SJSA1 (cell line): ENCODE data around the gene NOG. TPM values are rescaled to one million over a fixed set of nuclear protein-coding genes. Genes with fewer than 3 reads are reported as not detected.

Source experiments
- DNase-seq, 2 experiments: peaks; one replicate each; pipeline ENCODE4 v3.0.0-alpha.2; 2015 to 2020; ENCODE audit warnings: low spot score in 2 of 2, low read depth in 1 of 2
- H3K27ac ChIP-seq: fragments of 250-450 bp; sonication (Bioruptor Pico); 2 replicates; pipeline ENCODE4 v1.5.1; 2020; ENCODE audit warnings: mild to moderate bottlenecking, moderate library complexity
- H3K27me3 ChIP-seq: fragments of 250-450 bp; sonication (Bioruptor Pico); replicated peaks from 2 replicates; pipeline ENCODE4 v1.5.1; 2020; ENCODE audit warnings: mild to moderate bottlenecking, moderate library complexity
- H3K36me3 ChIP-seq: fragments of 250-450 bp; sonication (Bioruptor Pico); 2 replicates; pipeline ENCODE4 v1.5.1; 2020; ENCODE audit warnings: mild to moderate bottlenecking
- H3K4me1 ChIP-seq: fragments of 250-450 bp; sonication (Bioruptor Pico); replicated peaks from 2 replicates; pipeline ENCODE4 v1.6.1; 2021; ENCODE audit warnings: mild to moderate bottlenecking
- H3K4me3 ChIP-seq: fragments of 250-450 bp; sonication (Bioruptor Pico); 2 replicates; pipeline ENCODE4 v1.5.1; 2020; ENCODE audit warnings: mild to moderate bottlenecking
- H3K9me3 ChIP-seq: fragments of 250-450 bp; sonication (Bioruptor Pico); replicated peaks from 2 replicates; pipeline ENCODE4 v1.5.1; 2020; ENCODE audit warnings: mild to moderate bottlenecking
- total RNA-seq: library from RNA; depleted of rRNA; stranded (reverse); fragments of >200 nt; shearing (Covaris generic); gene quantifications from 2 replicates; pipeline ENCODE4 v1.2.3, GENCODE V29; 2014; rRNA removed

NOG gene
- total RNA-seq, 1 experiment from 2014 or later, result 11.0 TPM

- no peak overlapping the region for H3K4me3 ChIP-seq
- peaks cover 12% of the 10 kb centered on the region for H3K4me1 ChIP-seq
- H3K36me3 ChIP-seq, result no peaks in the 10 kb centered on the region
- H3K27me3 ChIP-seq, result peaks cover 4% of the 10 kb centered on the region; the same call in 1 of the 2 replicates
- no peak for DNase-seq
- H3K27ac ChIP-seq, result no peak overlapping the region
- H3K9me3 ChIP-seq, result no peaks in the 10 kb centered on the region
Observed at GRCh38 chr17:56630202-56630601, 36.7 kb downstream of the NOG start.

GRCh38 chr17:56633681-56634080 lies 40.2 kb downstream of the NOG start:
- DNase-seq, result no peak
- H3K27ac ChIP-seq, result no peak overlapping the region
- H3K4me3 ChIP-seq, result no peak overlapping the region
- peaks cover 12% of the 10 kb centered on the region for H3K4me1 ChIP-seq
- peaks cover 16% of the 10 kb centered on the region for H3K27me3 ChIP-seq
- H3K9me3 ChIP-seq, result no peaks in the 10 kb centered on the region
- H3K36me3 ChIP-seq, result no peaks in the 10 kb centered on the region

DNA sequence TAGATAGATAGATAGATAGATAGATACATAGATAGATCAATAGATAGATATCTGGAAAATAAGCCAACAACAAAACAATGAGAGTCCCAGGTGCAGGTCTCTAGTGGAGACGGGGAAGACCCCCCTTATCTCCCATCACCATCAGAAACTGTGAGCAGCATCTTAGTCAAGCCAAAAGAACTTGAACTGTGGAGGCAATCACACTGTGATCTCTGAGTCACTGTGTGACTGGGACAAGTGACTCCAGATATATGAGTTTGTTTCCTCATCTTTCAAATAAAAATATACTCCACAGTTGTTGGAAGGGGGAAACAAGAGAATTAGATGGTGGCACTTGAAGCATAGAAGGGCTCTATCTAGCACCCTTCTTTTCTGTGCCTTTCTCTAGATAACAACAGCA lies 42.1 kb downstream of the NOG start:
- Histone ChIP-seq H3K9me3 (no peaks in the 10 kb centered on the region), H3K4me3 (no peak overlapping the region), H3K27me3 (peaks cover 16% of the 10 kb centered on the region), H3K27ac (no peak overlapping the region), H3K4me1 (no peaks in the 10 kb centered on the region), H3K36me3 (no peaks in the 10 kb centered on the region)
- DNase-seq, result no peak

DNA sequence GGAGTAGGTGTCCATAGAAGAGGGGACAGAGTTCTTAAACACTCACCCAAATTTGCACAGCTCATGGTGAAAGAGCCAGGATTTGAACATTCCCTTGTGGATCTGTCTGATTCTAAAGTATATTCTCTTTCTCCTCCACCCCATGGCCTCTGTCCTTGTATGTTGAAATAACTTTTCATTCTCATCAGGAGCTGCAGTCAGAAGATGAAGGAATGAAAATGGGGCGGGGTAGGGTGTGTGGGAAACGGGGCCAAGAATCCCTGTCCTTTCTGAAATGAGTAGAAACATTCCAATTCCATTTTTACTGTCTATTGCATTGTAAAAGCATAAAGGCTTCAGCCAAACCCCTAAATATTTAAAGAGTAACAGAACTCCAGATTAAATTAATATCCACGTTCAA lies 42.8 kb downstream of the NOG start:
- H3K36me3 ChIP-seq, result no peaks in the 10 kb centered on the region
- peaks cover 16% of the 10 kb centered on the region for H3K27me3 ChIP-seq
- no peak for DNase-seq
- H3K4me3 ChIP-seq, result no peak overlapping the region
- H3K9me3 ChIP-seq, result no peaks in the 10 kb centered on the region
- no peak overlapping the region for H3K27ac ChIP-seq
- no peaks in the 10 kb centered on the region for H3K4me1 ChIP-seq

- Histone ChIP-seq H3K27me3 (peaks cover 16% of the 10 kb centered on the region), H3K9me3 (no peaks in the 10 kb centered on the region), H3K4me3 (no peak overlapping the region), H3K27ac (no peak overlapping the region), H3K4me1 (no peaks in the 10 kb centered on the region), H3K36me3 (no peaks in the 10 kb centered on the region)
- DNase-seq, result no peak
Observed at GRCh38 chr17:56637254-56637653, 43.8 kb downstream of the NOG start.

GRCh38 chr17:56638591-56639051 lies 45.1 kb downstream of the NOG start:
- peaks cover 16% of the 10 kb centered on the region for H3K27me3 ChIP-seq
- no peaks in the 10 kb centered on the region for H3K36me3 ChIP-seq
- DNase-seq, result no peak
- no peaks in the 10 kb centered on the region for H3K9me3 ChIP-seq
- no peak overlapping the region for H3K4me3 ChIP-seq
- H3K4me1 ChIP-seq, result no peaks in the 10 kb centered on the region
- no peak overlapping the region for H3K27ac ChIP-seq

DNA sequence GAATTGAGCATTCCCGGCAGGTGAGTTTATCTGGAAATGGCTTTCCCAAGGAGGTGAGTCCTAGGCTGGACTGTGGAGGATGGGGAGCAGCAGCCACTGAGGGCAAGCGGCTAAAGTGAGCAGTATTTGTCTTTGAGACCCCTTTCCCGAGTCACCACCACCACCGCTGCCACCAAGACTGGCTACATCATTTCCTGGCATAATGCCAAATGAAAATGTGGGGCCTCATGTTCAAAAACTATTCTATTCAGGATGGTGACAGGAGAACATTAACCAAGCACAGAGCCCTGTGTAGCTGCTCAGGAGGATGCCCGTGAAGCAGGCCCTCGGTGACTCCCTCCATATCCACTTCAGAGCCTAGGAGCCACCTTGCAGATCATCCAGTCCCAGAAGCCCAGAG lies 46.0 kb downstream of the NOG start:
- Histone ChIP-seq H3K4me3 (no peak overlapping the region), H3K27me3 (peaks cover 16% of the 10 kb centered on the region), H3K4me1 (no peaks in the 10 kb centered on the region), H3K27ac (no peak overlapping the region), H3K36me3 (no peaks in the 10 kb centered on the region), H3K9me3 (no peaks in the 10 kb centered on the region)
- DNase-seq, result no peak

- H3K4me3 ChIP-seq, result no peak overlapping the region
- no peak overlapping the region for H3K27ac ChIP-seq
- no peak for DNase-seq
- H3K4me1 ChIP-seq, result no peaks in the 10 kb centered on the region
- H3K9me3 ChIP-seq, result no peaks in the 10 kb centered on the region
- peaks cover 16% of the 10 kb centered on the region for H3K27me3 ChIP-seq
- H3K36me3 ChIP-seq, result no peaks in the 10 kb centered on the region
Observed at GRCh38 chr17:56640116-56640515, 46.6 kb downstream of the NOG start.

- H3K4me1 ChIP-seq, result no peaks in the 10 kb centered on the region
- no peak for DNase-seq
- H3K9me3 ChIP-seq, result no peaks in the 10 kb centered on the region
- no peaks in the 10 kb centered on the region for H3K36me3 ChIP-seq
- no peak overlapping the region for H3K4me3 ChIP-seq
- no peak overlapping the region for H3K27ac ChIP-seq
- peaks cover 9% of the 10 kb centered on the region for H3K27me3 ChIP-seq
Observed at GRCh38 chr17:56641373-56641772, 47.9 kb downstream of the NOG start.

- DNase-seq, result no peak
- no peaks in the 10 kb centered on the region for H3K4me1 ChIP-seq
Observed at GRCh38 chr17:56641894-56642293, 48.4 kb downstream of the NOG start.

DNA sequence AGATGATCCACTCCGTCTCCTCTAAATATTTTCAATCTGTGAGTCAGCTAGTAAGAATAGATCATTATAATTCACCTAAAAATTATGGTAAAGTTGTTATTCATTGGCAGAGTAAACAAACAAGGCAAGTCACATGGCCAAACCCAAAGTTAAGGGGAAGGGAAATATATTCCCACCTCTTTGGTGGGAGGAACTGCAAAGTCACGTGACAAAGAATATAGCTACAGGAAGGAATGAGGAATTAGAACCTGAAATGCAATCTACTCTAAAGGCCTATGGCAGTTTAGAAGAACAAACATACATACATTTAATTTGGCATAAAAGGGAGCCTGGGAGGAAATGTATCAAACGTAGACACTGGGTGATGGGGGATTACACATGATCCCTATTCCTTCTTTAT lies 48.9 kb downstream of the NOG start:
- Histone ChIP-seq H3K36me3 (no peaks in the 10 kb centered on the region), H3K27ac (no peak overlapping the region), H3K4me1 (no peaks in the 10 kb centered on the region), H3K27me3 (peaks cover 4% of the 10 kb centered on the region), H3K4me3 (no peak overlapping the region), H3K9me3 (no peaks in the 10 kb centered on the region)
- DNase-seq, result no peak

More at GRCh38 chr17:56641894-56642293, 48.4 kb downstream of the NOG start:
- no peaks in the 10 kb centered on the region for H3K9me3 ChIP-seq
- no peaks in the 10 kb centered on the region for H3K36me3 ChIP-seq
- H3K27me3 ChIP-seq, result peaks cover 7% of the 10 kb centered on the region
- H3K4me3 ChIP-seq, result no peak overlapping the region
- H3K27ac ChIP-seq, result no peak overlapping the region

Other genes with a start within 250 kb of the NOG start
- gene C17orf67, start 240.2 kb downstream of the NOG start, total RNA-seq, result 1.6 TPM in 1 of 2 replicates, not detected in the other
- gene DGKE, start 240.5 kb downstream of the NOG start, total RNA-seq, result 2.0 and 2.4 TPM in 2 replicates